GM23248 (cell line): Measurements from ENCODE around the gene TFIP11.

Source experiments
- EZH2 ChIP-seq: fragments of 200-600 bp; sonication (generic); IDR thresholded peaks from 2 replicates; pipeline ENCODE4 v1.6.1; 2018; ENCODE audit warnings: antibody characterized with exemption, mild to moderate bottlenecking; ENCODE audit not compliant: insufficient read depth, poor library complexity, severe bottlenecking
- EZH2phosphoT487 ChIP-seq: fragments of 200-600 bp; sonication (generic); IDR thresholded peaks from 2 replicates; pipeline ENCODE4 v1.6.1; 2018; ENCODE audit warnings: antibody characterized with exemption, moderate library complexity, mild to moderate bottlenecking, low read depth; ENCODE audit not compliant: insufficient read depth

DNA sequence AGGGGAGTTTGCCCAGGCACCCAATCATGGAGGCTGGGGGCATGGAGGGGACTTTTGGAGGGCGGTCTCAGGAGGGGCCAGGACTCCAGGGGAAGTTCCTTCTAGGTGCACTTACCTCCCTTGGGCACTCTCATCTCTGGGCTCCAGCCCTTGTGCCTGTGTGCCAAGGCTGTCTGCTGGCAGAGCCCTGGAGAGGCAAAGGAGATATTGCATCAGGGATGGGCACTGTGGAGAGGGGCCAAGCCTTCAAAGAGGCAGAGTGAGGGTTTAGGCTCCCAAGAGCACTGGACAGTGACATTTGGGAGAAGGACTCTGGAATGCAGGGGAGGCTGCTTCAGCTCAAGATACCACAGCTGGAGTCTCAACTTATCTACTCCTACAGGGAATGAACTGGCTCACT lies 32.2 kb upstream of the TFIP11 start:
- TF ChIP-seq EZH2phosphoT487 (no peak), EZH2 (no peak)
